ENCODE measurements around the gene SLF2.
"Not testable (repeated sequence)": the region's sequence is repeated elsewhere in the genome, so short reads cannot be mapped to it uniquely, and the experiment has no call there.

Gene SLF2

DNA sequence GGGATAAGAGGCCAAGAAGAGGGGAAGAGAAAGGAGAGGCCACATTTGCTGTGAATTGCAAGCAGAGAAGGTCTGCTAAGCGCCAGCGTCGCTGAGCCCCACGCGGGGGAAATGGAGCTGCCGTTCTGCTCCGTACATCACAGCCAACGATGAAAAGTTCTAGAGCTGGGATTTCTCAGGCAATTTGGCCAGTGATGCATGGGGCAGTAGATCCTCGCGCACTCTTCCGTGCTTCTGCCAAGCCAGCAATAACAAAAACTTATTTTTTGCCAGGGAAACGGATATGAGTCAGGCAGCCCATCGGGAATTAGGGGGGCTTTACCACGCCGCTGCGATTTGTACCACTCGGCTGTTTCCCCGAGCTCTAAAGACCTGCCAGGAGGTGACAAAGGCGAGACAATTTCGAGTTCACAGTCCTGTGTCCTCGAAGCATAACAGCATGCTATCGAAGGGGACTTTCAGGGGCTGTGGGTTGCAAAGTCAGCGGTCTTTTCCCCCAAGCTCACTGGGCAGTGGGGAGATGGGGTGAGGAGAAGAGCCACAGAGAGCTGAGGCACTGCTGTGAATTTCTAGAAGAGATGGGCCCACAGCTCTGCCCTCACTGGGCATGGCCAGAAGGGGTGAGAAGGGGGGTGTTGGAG is 30.0 kb upstream of the SLF2 start:
- no peak overlapping the region for H3K9ac ChIP-seq (ENCODE audit: low read length)

DNA sequence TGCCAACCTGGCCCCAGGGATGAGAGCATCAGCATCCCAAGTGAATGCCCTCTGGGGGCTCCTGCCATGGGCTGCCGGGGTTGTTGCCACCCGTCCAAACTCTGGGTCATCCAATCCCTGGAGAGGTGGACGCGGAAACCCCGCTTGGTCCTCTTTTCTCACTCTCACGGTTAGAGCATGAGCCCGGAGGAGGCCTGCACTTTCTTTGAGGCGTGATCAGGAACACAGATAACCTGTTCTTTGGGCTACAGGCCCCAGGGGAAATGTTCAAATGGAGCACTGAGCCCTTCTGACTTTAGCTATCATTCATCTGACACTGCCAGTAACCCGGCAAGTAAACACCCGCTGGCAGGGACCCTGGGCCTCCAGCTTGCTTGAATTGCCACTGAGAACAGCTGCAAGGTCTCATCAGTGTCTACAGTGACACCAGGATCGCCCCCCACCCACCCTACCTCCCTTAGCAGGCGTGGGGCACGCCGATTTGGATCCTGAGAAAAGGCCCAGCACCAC is 29.4 kb upstream of the SLF2 start:
- Histone ChIP-seq H3K9me3 (ENCODE audit: low read length) (no peaks in the 10 kb centered on the region), H3K4me3 (ENCODE audit: low read depth, low read length, poor library complexity, severe bottlenecking) (no peak overlapping the region), H3K4me2 (ENCODE audit: low read length) (no peak overlapping the region), H3K36me3 (ENCODE audit: insufficient read depth, low read length) (no peaks in the 10 kb centered on the region), H3K27me3 (ENCODE audit: insufficient read depth, low read length) (no peaks in the 10 kb centered on the region), H4K20me1 (ENCODE audit: insufficient read depth, low read length) (no peaks in the 10 kb centered on the region), H3K9me2 (ENCODE audit: low read depth, low read length) (no peaks in the 10 kb centered on the region), H3K79me2 (ENCODE audit: insufficient read depth, low read length) (no peaks in the 10 kb centered on the region), H3K9ac (ENCODE audit: low read length) (no peak overlapping the region), H3F3A (ENCODE audit: insufficient read depth, low read length) (no peaks in the 10 kb centered on the region), H3K27ac (ENCODE audit: low read depth, low read length, poor library complexity, severe bottlenecking) (no peak overlapping the region), H2AFZ (ENCODE audit: low read length) (no peak overlapping the region), H3K4me1 (ENCODE audit: insufficient read depth, low read length, severe bottlenecking) (no peaks in the 10 kb centered on the region)
- no peak for TF ChIP-seq EZH2 (IDR thresholded peaks at IDR 0.05; ENCODE audit: borderline replicate concordance, low read length)
- TF ChIP-seq, protein P1, sequence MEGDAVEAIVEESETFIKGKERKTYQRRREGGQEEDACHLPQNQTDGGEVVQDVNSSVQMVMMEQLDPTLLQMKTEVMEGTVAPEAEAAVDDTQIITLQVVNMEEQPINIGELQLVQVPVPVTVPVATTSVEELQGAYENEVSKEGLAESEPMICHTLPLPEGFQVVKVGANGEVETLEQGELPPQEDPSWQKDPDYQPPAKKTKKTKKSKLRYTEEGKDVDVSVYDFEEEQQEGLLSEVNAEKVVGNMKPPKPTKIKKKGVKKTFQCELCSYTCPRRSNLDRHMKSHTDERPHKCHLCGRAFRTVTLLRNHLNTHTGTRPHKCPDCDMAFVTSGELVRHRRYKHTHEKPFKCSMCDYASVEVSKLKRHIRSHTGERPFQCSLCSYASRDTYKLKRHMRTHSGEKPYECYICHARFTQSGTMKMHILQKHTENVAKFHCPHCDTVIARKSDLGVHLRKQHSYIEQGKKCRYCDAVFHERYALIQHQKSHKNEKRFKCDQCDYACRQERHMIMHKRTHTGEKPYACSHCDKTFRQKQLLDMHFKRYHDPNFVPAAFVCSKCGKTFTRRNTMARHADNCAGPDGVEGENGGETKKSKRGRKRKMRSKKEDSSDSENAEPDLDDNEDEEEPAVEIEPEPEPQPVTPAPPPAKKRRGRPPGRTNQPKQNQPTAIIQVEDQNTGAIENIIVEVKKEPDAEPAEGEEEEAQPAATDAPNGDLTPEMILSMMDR (IDR thresholded peaks at IDR 0.05; ENCODE audit: low read length): no peak

More for the DNA sequence above, 30.0 kb upstream of the SLF2 start:
- H3F3A ChIP-seq (ENCODE audit: insufficient read depth, low read length): no peaks in the 10 kb centered on the region
- H3K27ac ChIP-seq (ENCODE audit: low read depth, low read length, poor library complexity, severe bottlenecking): no peak overlapping the region
- H3K4me1 ChIP-seq (ENCODE audit: insufficient read depth, low read length, severe bottlenecking): no peaks in the 10 kb centered on the region
- H4K20me1 ChIP-seq (ENCODE audit: insufficient read depth, low read length): no peaks in the 10 kb centered on the region
- no peak overlapping the region for H2AFZ ChIP-seq (ENCODE audit: low read length)
- no peaks in the 10 kb centered on the region for H3K27me3 ChIP-seq (ENCODE audit: insufficient read depth, low read length)
- no peak overlapping the region for H3K4me2 ChIP-seq (ENCODE audit: low read length)
- H3K9me2 ChIP-seq (ENCODE audit: low read depth, low read length): no peaks in the 10 kb centered on the region
- no peak overlapping the region for H3K4me3 ChIP-seq (ENCODE audit: low read depth, low read length, poor library complexity, severe bottlenecking)
- no peaks in the 10 kb centered on the region for H3K9me3 ChIP-seq (ENCODE audit: low read length)
- no peak for TF ChIP-seq EZH2 (IDR thresholded peaks at IDR 0.05; ENCODE audit: borderline replicate concordance, low read length)
- TF ChIP-seq, protein P1 (IDR thresholded peaks at IDR 0.05; ENCODE audit: low read length): no peak
- H3K36me3 ChIP-seq (ENCODE audit: insufficient read depth, low read length): no peaks in the 10 kb centered on the region
- H3K79me2 ChIP-seq (ENCODE audit: insufficient read depth, low read length): no peaks in the 10 kb centered on the region

DNA sequence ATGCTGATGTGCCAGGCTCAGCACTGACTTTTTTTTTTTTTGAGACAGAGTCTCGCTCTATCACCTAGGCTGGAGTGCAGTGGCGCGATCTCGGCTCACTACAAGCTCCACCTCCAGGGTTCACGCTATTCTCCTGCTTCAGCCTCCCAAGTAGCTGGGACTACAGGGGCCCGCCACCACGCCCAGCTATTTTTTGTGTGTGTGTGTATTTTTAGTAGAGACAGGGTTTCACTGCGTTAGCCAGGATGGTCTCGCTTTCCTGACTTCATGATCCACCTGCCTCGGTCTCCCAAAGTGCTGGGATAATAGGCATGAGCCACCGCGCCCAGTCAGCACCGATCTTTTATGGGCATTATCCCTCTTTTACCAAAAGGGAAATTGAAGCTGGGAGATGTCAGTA is 27.2 kb upstream of the SLF2 start:
- not testable (repeated sequence) for H3K9ac ChIP-seq (ENCODE audit: low read length); H3K4me1 ChIP-seq (ENCODE audit: insufficient read depth, low read length, severe bottlenecking); H4K20me1 ChIP-seq (ENCODE audit: insufficient read depth, low read length); H2AFZ ChIP-seq (ENCODE audit: low read length); H3F3A ChIP-seq (ENCODE audit: insufficient read depth, low read length); H3K9me3 ChIP-seq (ENCODE audit: low read length); H3K27me3 ChIP-seq (ENCODE audit: insufficient read depth, low read length); H3K4me3 ChIP-seq (ENCODE audit: low read depth, low read length, poor library complexity, severe bottlenecking); H3K79me2 ChIP-seq (ENCODE audit: insufficient read depth, low read length); H3K27ac ChIP-seq (ENCODE audit: low read depth, low read length, poor library complexity, severe bottlenecking); H3K9me2 ChIP-seq (ENCODE audit: low read depth, low read length); H3K4me2 ChIP-seq (ENCODE audit: low read length); H3K36me3 ChIP-seq (ENCODE audit: insufficient read depth, low read length)

DNA sequence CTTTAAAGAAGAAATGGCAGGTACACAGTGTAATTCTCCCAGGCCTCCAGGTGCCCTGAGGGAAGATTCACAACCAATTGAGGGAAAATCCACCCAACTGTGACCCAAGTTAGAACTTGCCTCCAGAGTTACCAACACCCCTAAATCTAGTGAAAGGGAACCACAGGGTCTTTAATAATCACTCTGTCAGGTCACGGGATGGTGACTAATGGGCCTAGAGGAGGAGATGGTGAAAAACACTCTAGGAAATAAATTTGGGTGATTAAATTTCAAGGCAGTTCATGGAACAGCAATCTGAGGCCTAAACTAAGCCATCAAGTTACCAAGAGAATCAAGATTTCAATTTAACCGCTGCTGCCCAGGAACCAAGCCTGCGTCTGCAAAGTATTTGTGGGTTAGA is 26.7 kb upstream of the SLF2 start:
- no peaks in the 10 kb centered on the region for H3K79me2 ChIP-seq (ENCODE audit: insufficient read depth, low read length)

More for the DNA sequence above, 26.7 kb upstream of the SLF2 start:
- no peak overlapping the region for H3K9ac ChIP-seq (ENCODE audit: low read length)
- no peaks in the 10 kb centered on the region for H3K36me3 ChIP-seq (ENCODE audit: insufficient read depth, low read length)
- H3K27ac ChIP-seq (ENCODE audit: low read depth, low read length, poor library complexity, severe bottlenecking): no peak overlapping the region
- H3K27me3 ChIP-seq (ENCODE audit: insufficient read depth, low read length): no peaks in the 10 kb centered on the region; the same call in 1 of the 2 replicates
- H3K4me2 ChIP-seq (ENCODE audit: low read length): no peak overlapping the region
- TF ChIP-seq, protein P1 (IDR thresholded peaks at IDR 0.05; ENCODE audit: low read length): no peak
- no peak for TF ChIP-seq EZH2 (IDR thresholded peaks at IDR 0.05; ENCODE audit: borderline replicate concordance, low read length)
- H3K4me1 ChIP-seq (ENCODE audit: insufficient read depth, low read length, severe bottlenecking): no peaks in the 10 kb centered on the region
- no peak overlapping the region for H3K4me3 ChIP-seq (ENCODE audit: low read depth, low read length, poor library complexity, severe bottlenecking)
- no peak overlapping the region for H2AFZ ChIP-seq (ENCODE audit: low read length)
- H3K9me2 ChIP-seq (ENCODE audit: low read depth, low read length): no peaks in the 10 kb centered on the region
- no peaks in the 10 kb centered on the region for H3K9me3 ChIP-seq (ENCODE audit: low read length)
- no peaks in the 10 kb centered on the region for H3F3A ChIP-seq (ENCODE audit: insufficient read depth, low read length)
- H4K20me1 ChIP-seq (ENCODE audit: insufficient read depth, low read length): no peaks in the 10 kb centered on the region
